Endothelial cell of umbilical vein (primary cell): ENCODE results near the gene KIZ. TPM values are rescaled to one million over a fixed set of nuclear protein-coding genes. Genes with fewer than 3 reads are reported as not detected.

ENCODE experiments used
- BruUV-seq: library from RNA; stranded (reverse); fragments of 400-500 nt; replicated peaks from 2 replicates; lab custom pipeline; 2021; lab: Mats Ljungman, UMichigan
- CTCF ChIA-PET: fragments of 300-600, 350-600 bp; sonication (Branson Sonifier 250); formaldehyde crosslinking; loops from one replicate; lab custom pipeline; 2021; ENCODE audit warnings: antibody characterized with exemption, inconsistent platforms; lab: Charles Lee
- POLR2A ChIA-PET: fragments of 300-600, 350-600 bp; sonication (Branson Sonifier 250); formaldehyde crosslinking; loops from one replicate; lab custom pipeline; 2021; ENCODE audit warnings: antibody characterized with exemption, inconsistent platforms; lab: Charles Lee
- DNase-seq: peaks from one replicate; pipeline ENCODE4 v3.0.0-alpha.2; 2011; ENCODE audit warnings: low read depth, low spot score
- FAIRE-seq: peaks from 2 replicates; lab custom pipeline; 2011; peaks lifted over from hg19 to GRCh38; lab: Jason Lieb, UNC
- H2AFZ ChIP-seq: 2 replicates; pipeline ENCODE4 v1.6.0; 2012; ENCODE audit warnings: low read depth, low read length, control low read depth, inconsistent platforms
- H3K27ac ChIP-seq: 2 replicates; pipeline ENCODE4 v1.5.1; 2011; ENCODE audit warnings: low read depth, mild to moderate bottlenecking, control low read depth, low read length, moderate library complexity; ENCODE audit not compliant: insufficient read depth
- H3K27me3 ChIP-seq, 2 experiments: 2 replicates each; pipeline versions ENCODE4 v1.6.0 to v1.6.1; 2011; ENCODE audit warnings: low read length in 2 of 2, mixed read lengths in 1 of 2; ENCODE audit not compliant: control insufficient read depth in 2 of 2, insufficient read depth in 2 of 2
- H3K36me3 ChIP-seq, 2 experiments: 2 replicates in 1 of 2; 3 replicates in 1 of 2; pipeline ENCODE4 v1.5.1; 2011; ENCODE audit warnings: low read length in 2 of 2, mild to moderate bottlenecking in 1 of 2, moderate library complexity in 1 of 2; ENCODE audit not compliant: control insufficient read depth in 2 of 2, insufficient read depth in 2 of 2; ENCODE audit errors: extremely low read depth in 1 of 2
- H3K4me1 ChIP-seq: 3 replicates; pipeline ENCODE4 v1.5.1; 2011; ENCODE audit warnings: mild to moderate bottlenecking, low read length; ENCODE audit not compliant: control insufficient read depth, insufficient read depth; ENCODE audit errors: extremely low read depth
- H3K4me2 ChIP-seq: 2 replicates; pipeline ENCODE4 v1.6.1; 2011; ENCODE audit warnings: low read length, control low read depth, mixed read lengths; ENCODE audit not compliant: insufficient read depth
- H3K4me3 ChIP-seq, 3 experiments: fragments of 200-600 bp in 1 of 3; sonication (generic), shearing (Covaris generic) in 1 of 3; replicated peaks in 1 of 3; 2 replicates each; pipeline ENCODE4 v1.5.1; 2011 to 2016; ENCODE audit warnings: control low read depth in 3 of 3, low read length in 3 of 3, mild to moderate bottlenecking in 2 of 3, inconsistent platforms in 1 of 3, low read depth in 1 of 3, moderate library complexity in 1 of 3; ENCODE audit not compliant: insufficient read depth in 1 of 3
- H3K79me2 ChIP-seq: 2 replicates; pipeline ENCODE4 v1.6.0; 2012; ENCODE audit warnings: low read length, inconsistent platforms; ENCODE audit not compliant: control insufficient read depth, insufficient read depth
- H3K9ac ChIP-seq: replicated peaks from 2 replicates; pipeline ENCODE3; 2011; ENCODE audit warnings: low read length, control low read depth; ENCODE audit not compliant: insufficient read depth; ENCODE audit errors: extremely low read depth
- H3K9me1 ChIP-seq: replicated peaks from 3 replicates; pipeline ENCODE4 v1.6.0; 2011; ENCODE audit warnings: mild to moderate bottlenecking, low read length; ENCODE audit not compliant: control insufficient read depth, insufficient read depth; ENCODE audit errors: extremely low read depth
- H3K9me3 ChIP-seq: replicated peaks from 2 replicates; pipeline ENCODE4 v1.5.1; 2012; ENCODE audit warnings: low read length, inconsistent platforms; ENCODE audit not compliant: control insufficient read depth, insufficient read depth
- H4K20me1 ChIP-seq: replicated peaks from 2 replicates; pipeline ENCODE3; 2011; ENCODE audit warnings: mild to moderate bottlenecking, low read length; ENCODE audit not compliant: control insufficient read depth, insufficient read depth; ENCODE audit errors: extremely low read depth
- EZH2 ChIP-seq: IDR thresholded peaks from 2 replicates; pipeline ENCODE4 v1.6.1; 2012; ENCODE audit warnings: borderline replicate concordance, low read depth, mild to moderate bottlenecking, moderate library complexity, low read length, inconsistent platforms; ENCODE audit not compliant: severe bottlenecking
- FOS ChIP-seq: IDR thresholded peaks from 2 replicates; pipeline ENCODE4 v1.6.1; 2011; ENCODE audit warnings: mild to moderate bottlenecking, low read length, moderate library complexity, borderline replicate concordance; ENCODE audit not compliant: insufficient read depth
- GATA2 ChIP-seq: IDR thresholded peaks from 2 replicates; pipeline ENCODE4 v1.7.0; 2011; ENCODE audit warnings: low read depth, mild to moderate bottlenecking, moderate library complexity, mixed read lengths, low read length; ENCODE audit not compliant: insufficient read length, insufficient read depth
- JUN ChIP-seq: IDR thresholded peaks from 2 replicates; pipeline ENCODE4 v1.6.1; 2011; ENCODE audit warnings: borderline replicate concordance, low read depth; ENCODE audit not compliant: insufficient read length, insufficient read depth
- MYC ChIP-seq: IDR thresholded peaks from one replicate; pipeline ENCODE4 v1.6.1; 2011; ENCODE audit warnings: mild to moderate bottlenecking, low read depth, low read length
- POLR2A ChIP-seq: IDR thresholded peaks from 2 replicates; pipeline ENCODE4 v1.6.1; 2012; ENCODE audit warnings: low read depth, mild to moderate bottlenecking, control low read depth, low read length
- POLR2AphosphoS5 ChIP-seq: IDR thresholded peaks from 2 replicates; pipeline ENCODE4 v1.6.1; 2012; ENCODE audit warnings: low read depth, mild to moderate bottlenecking, control low read depth, low read length, moderate library complexity; ENCODE audit not compliant: insufficient read depth
- dilution Hi-C: fragments of 300-500 bp; cut with MboI; formaldehyde crosslinking; loops from one replicate; pipeline ENCODE4 v1.15.0; 2019; ENCODE audit warnings: low sequenced_read_pairs; ENCODE audit not compliant: extremely low pct_ligation_motif_present
- intact Hi-C: fragments of 100-400 bp; cut with micrococcal nuclease; formaldehyde crosslinking; loops from one replicate; pipeline ENCODE4 v1.10.0; 2022
- polyA plus RNA-seq, 4 experiments: library from polyadenylated mRNA; depleted of rRNA in 3 of 4; stranded (reverse) in 3 of 4; unstranded in 1 of 4; fragments of >200 nt; gene quantifications; 2 replicates each; pipeline versions ENCODE4 v1.2.1 to v1.2.3, GENCODE V29; 2011 to 2012; ENCODE audit warnings: missing spikeins in 1 of 4
- total RNA-seq: library from RNA; stranded (reverse); gene quantifications from 2 replicates; pipeline ENCODE4 v1.2.3, GENCODE V29; 2021
- TF ChIP-seq, protein P1 (sequence below): IDR thresholded peaks from 2 replicates; pipeline ENCODE4 v1.6.1; 2011; ENCODE audit not compliant: insufficient read depth, insufficient read length
- TF ChIP-seq, protein P2 (sequence below), 2 donors: IDR thresholded peaks; 1 replicate in 1 of 2; 2 replicates in 1 of 2; pipeline ENCODE4 v1.5.1; 2011; ENCODE audit warnings: low read length in 2 of 2, mild to moderate bottlenecking in 2 of 2, moderate library complexity in 2 of 2, control low read depth in 1 of 2, inconsistent platforms in 1 of 2, low read depth in 1 of 2; ENCODE audit not compliant: insufficient read depth in 1 of 2; ENCODE audit errors: extremely low read depth in 1 of 2

The KIZ gene
- total and polyA plus RNA-seq, 2 donors (not counting 3 experiments of a cell fraction or from before 2014, with no cell fraction given), result 3.9 to 7.3 TPM

DNA sequence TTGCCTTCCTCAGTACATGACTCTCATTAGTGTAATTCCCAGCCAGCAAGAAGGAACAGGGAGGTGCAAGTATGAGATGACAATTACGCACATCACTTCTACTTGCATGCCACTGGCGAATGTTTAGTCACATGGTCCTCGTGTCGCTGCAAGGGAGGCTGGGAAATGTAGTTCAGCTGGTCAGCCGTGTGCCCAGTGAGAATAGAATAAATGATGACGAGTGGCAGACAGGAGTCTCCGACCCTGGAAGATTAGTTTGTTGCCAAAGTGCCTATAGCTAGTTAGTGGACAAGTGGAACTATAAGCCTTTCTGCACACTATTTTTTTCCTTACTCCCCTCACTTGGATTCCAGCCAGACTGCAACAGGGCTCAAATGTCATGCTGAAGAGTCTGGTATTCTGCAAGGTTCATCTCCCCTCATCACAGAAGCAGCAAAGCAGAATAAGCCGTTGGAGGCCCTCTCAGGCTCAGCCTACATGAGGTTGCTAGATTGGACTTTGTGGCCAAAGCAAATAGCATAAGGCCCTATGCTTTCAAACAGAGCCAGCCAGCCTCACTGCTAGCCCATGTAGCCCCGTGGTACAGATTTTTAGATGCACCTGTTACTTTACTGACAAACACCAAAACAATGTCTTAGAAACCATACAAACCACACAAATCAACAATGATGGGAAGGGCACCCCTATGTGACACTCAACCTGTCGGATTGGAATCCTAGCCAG is 29.4 kb upstream of the KIZ start:
- no TSS peak for BruUV-seq
- intact Hi-C loops (loop anchor here (5.0 kb wide), 1 partner anchor 411 kb away; no protein-coding TSS in a partner anchor), dilution Hi-C loops (no loop called here)
- ChIA-PET CTCF (no interaction called here), POLR2A (no interaction called here)
- H4K20me1 ChIP-seq, result no peaks in the 10 kb centered on the region
- no peak overlapping the region for H2AFZ ChIP-seq
- no peak overlapping the region for H3K4me2 ChIP-seq
- no peak overlapping the region for H3K9ac ChIP-seq
- TF ChIP-seq POLR2A (no peak), FOS (no peak), MYC (no peak), EZH2 (no peak), GATA2 (no peak), JUN (no peak), POLR2AphosphoS5 (no peak)
- TF ChIP-seq, protein P1, sequence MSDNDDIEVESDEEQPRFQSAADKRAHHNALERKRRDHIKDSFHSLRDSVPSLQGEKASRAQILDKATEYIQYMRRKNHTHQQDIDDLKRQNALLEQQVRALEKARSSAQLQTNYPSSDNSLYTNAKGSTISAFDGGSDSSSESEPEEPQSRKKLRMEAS, result no peak
- TF ChIP-seq, protein P2, sequence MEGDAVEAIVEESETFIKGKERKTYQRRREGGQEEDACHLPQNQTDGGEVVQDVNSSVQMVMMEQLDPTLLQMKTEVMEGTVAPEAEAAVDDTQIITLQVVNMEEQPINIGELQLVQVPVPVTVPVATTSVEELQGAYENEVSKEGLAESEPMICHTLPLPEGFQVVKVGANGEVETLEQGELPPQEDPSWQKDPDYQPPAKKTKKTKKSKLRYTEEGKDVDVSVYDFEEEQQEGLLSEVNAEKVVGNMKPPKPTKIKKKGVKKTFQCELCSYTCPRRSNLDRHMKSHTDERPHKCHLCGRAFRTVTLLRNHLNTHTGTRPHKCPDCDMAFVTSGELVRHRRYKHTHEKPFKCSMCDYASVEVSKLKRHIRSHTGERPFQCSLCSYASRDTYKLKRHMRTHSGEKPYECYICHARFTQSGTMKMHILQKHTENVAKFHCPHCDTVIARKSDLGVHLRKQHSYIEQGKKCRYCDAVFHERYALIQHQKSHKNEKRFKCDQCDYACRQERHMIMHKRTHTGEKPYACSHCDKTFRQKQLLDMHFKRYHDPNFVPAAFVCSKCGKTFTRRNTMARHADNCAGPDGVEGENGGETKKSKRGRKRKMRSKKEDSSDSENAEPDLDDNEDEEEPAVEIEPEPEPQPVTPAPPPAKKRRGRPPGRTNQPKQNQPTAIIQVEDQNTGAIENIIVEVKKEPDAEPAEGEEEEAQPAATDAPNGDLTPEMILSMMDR (IDR thresholded peaks at IDR 0.05; ENCODE audit: extremely low read depth in 1 of 2, insufficient read depth in 1 of 2, low read depth in 1 of 2, low read length in 2 of 2), result no peak
- no peak overlapping the region for H3K4me3 ChIP-seq
- no peaks in the 10 kb centered on the region for H3K79me2 ChIP-seq
- no peaks in the 10 kb centered on the region for H3K9me3 ChIP-seq
- FAIRE-seq (peak; percentile 61), DNase-seq (peak; percentile 20)
- H3K27me3 ChIP-seq, result peaks cover 43 to 63% of the 10 kb centered on the region in 2 experiments
- H3K9me1 ChIP-seq, result no peaks in the 10 kb centered on the region
- H3K27ac ChIP-seq, result no peak overlapping the region
- H3K4me1 ChIP-seq, result peaks cover 11% of the 10 kb centered on the region
- no peaks in the 10 kb centered on the region for H3K36me3 ChIP-seq
